ENCODE measurements around the gene WASF1. TPM values are rescaled to one million over a fixed set of nuclear protein-coding genes. Genes with fewer than 3 reads are reported as not detected.

The WASF1 gene
- 11.7 and 20.1 TPM in 2 replicates for total RNA-seq (ENCODE audit: low replicate concordance)

- peak; percentile 97 for DNase-seq (ENCODE audit: low read depth)
- peak within 1 kb of the TSS; percentile 95 for H3K4me3 ChIP-seq (ENCODE audit: low read depth, low read length)
- TF ChIP-seq, protein P1, sequence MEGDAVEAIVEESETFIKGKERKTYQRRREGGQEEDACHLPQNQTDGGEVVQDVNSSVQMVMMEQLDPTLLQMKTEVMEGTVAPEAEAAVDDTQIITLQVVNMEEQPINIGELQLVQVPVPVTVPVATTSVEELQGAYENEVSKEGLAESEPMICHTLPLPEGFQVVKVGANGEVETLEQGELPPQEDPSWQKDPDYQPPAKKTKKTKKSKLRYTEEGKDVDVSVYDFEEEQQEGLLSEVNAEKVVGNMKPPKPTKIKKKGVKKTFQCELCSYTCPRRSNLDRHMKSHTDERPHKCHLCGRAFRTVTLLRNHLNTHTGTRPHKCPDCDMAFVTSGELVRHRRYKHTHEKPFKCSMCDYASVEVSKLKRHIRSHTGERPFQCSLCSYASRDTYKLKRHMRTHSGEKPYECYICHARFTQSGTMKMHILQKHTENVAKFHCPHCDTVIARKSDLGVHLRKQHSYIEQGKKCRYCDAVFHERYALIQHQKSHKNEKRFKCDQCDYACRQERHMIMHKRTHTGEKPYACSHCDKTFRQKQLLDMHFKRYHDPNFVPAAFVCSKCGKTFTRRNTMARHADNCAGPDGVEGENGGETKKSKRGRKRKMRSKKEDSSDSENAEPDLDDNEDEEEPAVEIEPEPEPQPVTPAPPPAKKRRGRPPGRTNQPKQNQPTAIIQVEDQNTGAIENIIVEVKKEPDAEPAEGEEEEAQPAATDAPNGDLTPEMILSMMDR (IDR thresholded peaks at IDR 0.05; ENCODE audit: insufficient read depth, low read length), result no peak
Measured at GRCh38 chr6:110179406-110180227, at the start of gene WASF1. Gene WASF1, minus strand, starts transcription at chr6:110179670. Its CDS starts 52,069 bp downstream, at chr6:110127601.

GRCh38 chr6:110226261-110226660 lies 46.8 kb upstream of the WASF1 start:
- TF ChIP-seq, protein P1 (IDR thresholded peaks at IDR 0.05; ENCODE audit: insufficient read depth, low read length), result no peak
- H3K4me3 ChIP-seq (ENCODE audit: low read depth, low read length), result no peak overlapping the region
- DNase-seq (ENCODE audit: low read depth), result no peak

- peak; percentile 52 for DNase-seq (ENCODE audit: low read depth)
- H3K4me3 ChIP-seq (ENCODE audit: low read depth, low read length), result no peak overlapping the region
- TF ChIP-seq, protein P1 (IDR thresholded peaks at IDR 0.05; ENCODE audit: insufficient read depth, low read length), result no peak
Measured at GRCh38 chr6:110221738-110222137, 42.3 kb upstream of the WASF1 start.

- H3K4me3 ChIP-seq (ENCODE audit: low read depth, low read length), result no peak overlapping the region
- no peak for DNase-seq (ENCODE audit: low read depth)
- TF ChIP-seq, protein P1 (IDR thresholded peaks at IDR 0.05; ENCODE audit: insufficient read depth, low read length), result no peak
Measured at GRCh38 chr6:110217266-110217665, 37.8 kb upstream of the WASF1 start.

DNA sequence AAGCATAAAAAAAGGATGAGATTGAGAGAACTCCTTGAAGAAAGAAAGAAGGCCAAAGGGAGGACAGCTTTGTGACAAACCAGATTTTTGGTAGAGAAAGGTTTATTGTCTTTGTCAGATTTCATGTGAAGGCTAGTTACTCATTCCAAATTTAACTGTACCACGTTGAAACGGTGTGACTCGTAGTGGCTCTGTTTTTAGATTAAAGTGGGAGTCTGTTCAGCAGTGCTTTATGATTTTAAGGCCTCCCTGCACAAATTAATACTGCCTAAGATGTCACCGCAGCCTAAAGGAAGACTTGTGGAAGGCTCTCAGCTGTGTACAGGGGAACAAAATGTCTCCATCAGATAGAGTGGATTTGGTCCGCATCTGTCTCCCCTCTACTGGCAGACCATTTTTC lies 36.7 kb upstream of the WASF1 start:
- H3K4me3 ChIP-seq (ENCODE audit: low read depth, low read length), result no peak overlapping the region
- no peak for DNase-seq (ENCODE audit: low read depth)
- TF ChIP-seq, protein P1 (IDR thresholded peaks at IDR 0.05; ENCODE audit: insufficient read depth, low read length), result no peak

DNA sequence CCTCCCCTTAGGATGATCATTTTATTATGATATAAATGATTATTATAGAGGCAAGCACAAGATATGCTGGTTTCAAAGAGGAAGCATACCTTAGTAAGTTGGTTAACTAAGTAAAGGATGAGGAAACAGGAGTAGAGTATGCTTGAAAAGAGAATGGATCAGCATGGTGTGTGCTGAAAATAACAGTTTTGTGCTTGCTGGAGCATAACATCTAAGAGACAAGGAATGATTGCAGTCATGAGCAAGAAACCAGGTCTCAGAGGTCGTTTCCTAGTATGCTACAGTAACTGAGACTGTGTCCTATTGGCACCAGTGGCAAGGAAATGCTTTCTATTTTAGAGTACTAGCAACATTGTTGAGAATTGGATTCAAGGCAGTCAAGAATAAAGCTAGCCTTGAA lies 34.9 kb upstream of the WASF1 start:
- H3K4me3 ChIP-seq (ENCODE audit: low read depth, low read length), result no peak overlapping the region
- TF ChIP-seq, protein P1 (IDR thresholded peaks at IDR 0.05; ENCODE audit: insufficient read depth, low read length), result no peak
- no peak for DNase-seq (ENCODE audit: low read depth)

Data from fibroblast of the aortic adventitia (primary cell).